NCI-H2107 treated with DMSO at 0.1 percent for 48 hours (cell line): ENCODE data around the gene BTD.

Experiments
- DNase-seq: peaks from one replicate; lab custom pipeline; 2025; ENCODE audit not compliant: unreplicated experiment; lab: John Stamatoyannopoulos, UW

The BTD gene

GRCh38 chr3:15635121-15635661, 33.6 kb downstream of the BTD start:
- no peak for DNase-seq

- no peak for DNase-seq
Measured at GRCh38 chr3:15636028-15636709, 34.6 kb downstream of the BTD start.

- peak; percentile 17 for DNase-seq
Measured at GRCh38 chr3:15637131-15637951, 35.8 kb downstream of the BTD start.

GRCh38 chr3:15638193-15638890, 36.8 kb downstream of the BTD start:
- no peak for DNase-seq

- no peak for DNase-seq
Measured at GRCh38 chr3:15638891-15639262, 37.3 kb downstream of the BTD start.

- no peak for DNase-seq
Measured at GRCh38 chr3:15645246-15645645, 43.7 kb downstream of the BTD start.

- no peak for DNase-seq
Measured at GRCh38 chr3:15645740-15646501, 44.4 kb downstream of the BTD start.

- no peak for DNase-seq
Measured at GRCh38 chr3:15646851-15647511, 45.4 kb downstream of the BTD start.

GRCh38 chr3:15647611-15648167, 46.1 kb downstream of the BTD start:
- DNase-seq: no peak

GRCh38 chr3:15649341-15649740, 47.8 kb downstream of the BTD start:
- no peak for DNase-seq

GRCh38 chr3:15649858-15650257, 48.3 kb downstream of the BTD start:
- DNase-seq: no peak

GRCh38 chr3:15651396-15651795, 49.9 kb downstream of the BTD start:
- DNase-seq: no peak

GRCh38 chr3:15653321-15653720, 51.8 kb downstream of the BTD start:
- no peak for DNase-seq

- DNase-seq: no peak
Measured at GRCh38 chr3:15654127-15654526, 52.6 kb downstream of the BTD start.

- no peak for DNase-seq
Measured at GRCh38 chr3:15654891-15655290, 53.3 kb downstream of the BTD start.

GRCh38 chr3:15656342-15656741, 54.8 kb downstream of the BTD start:
- no peak for DNase-seq

GRCh38 chr3:15657016-15657415, 55.5 kb downstream of the BTD start:
- DNase-seq: no peak

GRCh38 chr3:15659254-15659975, 57.9 kb downstream of the BTD start:
- DNase-seq: no peak
